Measurements from ENCODE around the gene ADAMTSL5.
"Not testable (repeated sequence)": the region's sequence is repeated elsewhere in the genome, so short reads cannot be mapped to it uniquely, and the experiment has no call there.

ADAMTSL5 gene

GRCh38 chr19:1477056-1477455, 35.8 kb downstream of the ADAMTSL5 start:
- not testable (repeated sequence) for DNase-seq

- DNase-seq: no peak
These were observed 36.9 kb downstream of the ADAMTSL5 start for GRCh38 chr19:1475751-1476437.

GRCh38 chr19:1474765-1475351, 38.0 kb downstream of the ADAMTSL5 start:
- DNase-seq: no peak

- no peak for DNase-seq
These were observed 38.6 kb downstream of the ADAMTSL5 start for GRCh38 chr19:1474011-1474764.

GRCh38 chr19:1473085-1473851, 39.6 kb downstream of the ADAMTSL5 start:
- DNase-seq: no peak

- DNase-seq: no peak
These were observed 40.4 kb downstream of the ADAMTSL5 start for GRCh38 chr19:1472231-1473084.

GRCh38 chr19:1471515-1472160, 41.2 kb downstream of the ADAMTSL5 start:
- DNase-seq: no peak

DNA sequence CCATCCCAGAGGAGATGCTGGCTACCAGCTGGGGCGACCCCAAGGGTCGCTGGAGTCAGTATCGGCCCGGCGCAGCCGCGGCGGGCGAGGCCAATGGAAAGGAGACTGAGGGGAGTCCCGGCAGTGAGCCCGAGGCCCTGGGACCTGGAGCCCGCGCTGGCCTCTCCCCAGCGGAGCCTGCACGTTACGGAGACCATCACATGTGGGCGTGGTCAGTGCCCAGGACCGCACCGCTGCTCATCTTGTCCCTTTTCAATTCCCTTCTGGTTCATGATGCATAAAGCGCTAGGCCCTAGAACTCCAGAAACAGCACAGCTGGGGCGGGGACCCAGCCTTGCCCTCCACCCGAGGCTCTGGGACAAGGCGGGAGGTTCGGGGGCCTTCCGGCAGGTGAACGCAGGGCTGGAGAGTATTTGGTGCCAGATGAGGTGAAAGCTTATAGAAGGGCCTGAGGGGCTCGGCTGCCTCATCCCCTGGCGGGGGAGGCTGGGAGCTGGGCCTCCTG, 41.8 kb downstream of the ADAMTSL5 start:
- no peak for DNase-seq

DNA sequence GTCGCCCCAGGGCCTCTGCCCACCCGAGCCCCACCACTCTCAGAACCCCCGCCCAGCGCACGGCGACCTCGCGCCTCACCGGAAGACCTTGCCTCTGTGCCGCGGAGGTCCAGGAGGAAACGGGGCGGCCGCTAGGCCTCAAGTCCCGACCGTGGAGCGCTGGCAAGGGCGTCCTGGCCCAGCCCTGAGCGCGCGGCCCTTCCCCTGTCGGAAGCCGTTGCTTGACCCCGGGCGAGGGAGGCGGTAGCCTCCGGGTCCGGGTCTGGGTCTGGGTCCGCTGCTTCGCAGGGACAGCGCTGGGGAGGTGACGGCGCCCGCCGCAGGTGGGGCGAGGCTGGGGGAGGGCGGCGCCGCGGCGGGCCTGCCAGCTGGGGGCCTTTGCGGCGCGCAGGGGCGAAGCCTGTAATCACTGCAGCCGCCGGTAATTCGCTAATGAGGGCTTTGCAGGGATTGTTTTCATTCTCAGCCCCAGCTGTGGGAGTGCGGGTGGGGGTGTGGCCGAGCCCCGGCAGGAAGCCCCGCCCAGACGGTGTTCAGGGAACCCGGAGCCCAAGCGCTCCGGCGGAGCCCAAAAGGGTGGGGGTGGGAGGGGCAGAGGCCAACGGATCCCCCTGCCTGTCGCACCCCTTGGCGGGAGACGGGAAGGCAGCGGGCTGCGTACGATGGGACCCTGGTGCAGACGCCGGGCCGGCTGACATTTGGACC, 42.4 kb downstream of the ADAMTSL5 start:
- DNase-seq: peak; percentile 65

DNA sequence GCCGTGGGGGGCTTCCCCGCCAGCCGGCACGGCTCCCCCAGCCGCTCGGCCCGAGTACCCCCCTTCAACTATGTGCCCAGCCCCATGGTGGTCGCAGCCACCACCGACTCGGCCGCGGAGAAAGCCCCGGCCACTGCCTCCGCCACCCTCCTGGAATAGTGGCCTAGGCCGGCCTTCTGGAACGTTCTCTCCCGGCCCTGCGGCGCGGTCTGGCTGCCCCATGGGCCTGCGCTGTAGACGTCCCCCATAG, 42.8 kb downstream of the ADAMTSL5 start:
- no peak for DNase-seq

GRCh38 chr19:1469255-1470054, 43.4 kb downstream of the ADAMTSL5 start:
- DNase-seq: no peak

DNA sequence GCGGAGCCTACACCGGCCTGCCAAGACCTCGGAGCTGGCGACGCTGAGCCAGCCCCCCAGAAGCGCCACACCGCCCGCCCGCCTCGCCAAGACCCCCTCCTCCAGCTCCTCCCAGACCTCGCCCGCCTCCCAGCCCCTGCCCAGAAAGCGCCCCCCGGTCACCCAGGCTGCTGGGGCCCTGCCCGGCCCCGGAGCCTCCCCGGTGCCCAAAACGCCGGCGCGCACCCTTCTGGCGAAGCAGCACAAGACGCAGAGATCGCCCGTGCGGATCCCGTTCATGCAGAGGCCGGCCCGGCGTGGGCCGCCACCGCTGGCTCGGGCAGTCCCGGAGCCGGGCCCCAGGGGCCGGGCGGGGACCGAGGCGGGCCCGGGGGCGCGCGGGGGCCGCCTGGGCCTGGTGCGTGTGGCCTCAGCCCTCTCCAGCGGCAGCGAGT, 44.0 kb downstream of the ADAMTSL5 start:
- DNase-seq: no peak

- DNase-seq: no peak
These were observed 44.5 kb downstream of the ADAMTSL5 start for GRCh38 chr19:1468274-1468820.

- no peak for DNase-seq
These were observed 45.1 kb downstream of the ADAMTSL5 start for GRCh38 chr19:1467490-1468273.

DNA sequence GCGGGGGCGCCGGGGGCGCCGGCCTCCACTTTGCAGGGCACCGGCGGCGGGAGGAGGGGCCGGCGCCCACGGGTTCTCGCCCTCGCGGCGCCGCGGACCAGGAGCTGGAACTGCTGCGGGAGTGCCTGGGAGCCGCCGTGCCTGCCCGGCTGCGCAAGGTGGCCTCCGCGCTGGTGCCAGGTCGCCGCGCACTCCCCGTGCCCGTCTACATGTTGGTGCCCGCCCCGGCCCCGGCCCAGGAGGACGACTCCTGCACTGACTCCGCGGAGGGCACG, 45.7 kb downstream of the ADAMTSL5 start:
- no peak for DNase-seq

DNA sequence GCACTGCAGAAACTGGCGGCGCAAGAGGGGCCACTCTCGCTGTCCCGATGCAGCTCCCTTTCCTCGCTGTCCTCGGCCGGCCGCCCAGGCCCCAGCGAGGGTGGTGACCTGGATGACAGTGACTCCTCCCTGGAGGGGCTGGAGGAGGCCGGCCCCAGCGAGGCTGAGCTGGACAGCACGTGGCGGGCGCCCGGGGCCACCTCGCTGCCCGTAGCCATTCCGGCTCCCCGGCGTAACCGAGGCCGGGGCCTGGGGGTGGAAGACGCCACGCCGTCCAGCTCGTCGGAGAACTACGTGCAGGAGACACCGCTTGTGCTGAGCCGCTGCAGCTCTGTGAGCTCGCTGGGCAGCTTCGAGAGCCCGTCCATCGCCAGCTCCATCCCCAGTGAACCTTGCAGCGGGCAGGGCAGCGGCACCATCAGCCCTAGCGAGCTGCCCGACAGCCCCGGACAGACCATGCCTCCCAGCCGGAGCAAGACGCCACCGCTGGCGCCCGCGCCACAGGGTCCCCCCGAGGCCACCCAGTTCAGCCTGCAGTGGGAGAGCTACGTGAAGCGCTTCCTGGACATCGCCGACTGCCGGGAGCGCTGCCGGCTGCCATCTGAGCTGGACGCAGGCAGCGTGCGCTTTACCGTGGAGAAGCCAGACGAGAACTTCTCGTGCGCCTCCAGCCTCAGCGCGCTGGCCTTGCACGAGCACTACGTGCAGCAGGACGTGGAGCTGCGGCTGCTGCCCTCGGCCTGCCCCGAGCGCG, 46.2 kb downstream of the ADAMTSL5 start:
- DNase-seq: no peak

DNA sequence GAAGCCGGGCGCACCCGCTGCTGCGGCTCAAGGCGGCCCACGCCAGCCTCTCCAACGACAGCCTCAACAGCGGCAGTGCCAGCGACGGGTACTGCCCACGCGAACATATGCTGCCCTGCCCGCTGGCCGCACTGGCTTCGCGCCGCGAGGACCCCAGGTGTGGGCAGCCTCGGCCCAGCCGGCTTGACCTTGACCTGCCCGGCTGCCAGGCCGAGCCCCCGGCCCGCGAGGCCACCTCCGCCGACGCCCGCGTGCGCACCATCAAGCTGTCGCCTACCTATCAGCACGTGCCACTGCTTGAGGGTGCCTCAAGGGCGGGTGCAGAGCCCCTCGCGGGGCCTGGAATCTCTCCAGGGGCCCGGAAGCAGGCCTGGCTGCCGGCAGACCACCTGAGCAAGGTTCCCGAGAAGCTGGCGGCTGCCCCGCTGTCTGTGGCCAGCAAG, 46.8 kb downstream of the ADAMTSL5 start:
- DNase-seq: no peak

- no peak for DNase-seq
These were observed 47.4 kb downstream of the ADAMTSL5 start for GRCh38 chr19:1465191-1466016.

Data from activated gamma-delta T cell treated with Interleukin-2 at 50 U/mL for 16 hours (primary cell).